HUES64 (cell line): ENCODE measurements around the gene THSD7A.

Experiments used
- H3K27ac ChIP-seq: 2 replicates; pipeline ENCODE4 v1.7.0; 2013; ENCODE audit warnings: low read depth, low read length, inconsistent platforms
- H3K27me3 ChIP-seq: 2 replicates; pipeline ENCODE4 v1.6.1; 2013; ENCODE audit warnings: mild to moderate bottlenecking, low read length; ENCODE audit not compliant: insufficient read depth
- H3K36me3 ChIP-seq: 2 replicates; pipeline ENCODE4 v1.6.1; 2013; ENCODE audit warnings: mild to moderate bottlenecking, low read length; ENCODE audit not compliant: insufficient read depth
- H3K4me1 ChIP-seq: 2 replicates; pipeline ENCODE4 v1.6.1; 2013; ENCODE audit warnings: mild to moderate bottlenecking, low read length, moderate library complexity; ENCODE audit not compliant: insufficient read depth
- H3K4me3 ChIP-seq: 2 replicates; pipeline ENCODE4 v1.5.1; 2013; ENCODE audit warnings: mild to moderate bottlenecking, low read length, moderate library complexity
- H3K9ac ChIP-seq: 2 replicates; pipeline ENCODE4 v1.6.1; 2013; ENCODE audit warnings: mild to moderate bottlenecking, low read depth, low read length
- H3K9me3 ChIP-seq: 2 replicates; pipeline ENCODE4 v1.6.1; 2013; ENCODE audit warnings: low read depth, low read length; ENCODE audit not compliant: insufficient read depth
- WGBS: fragments of 150-250, 120-280 bp; methylation state at CpG from one replicate; pipeline ENCODE4 v1.1.7; 2013; ENCODE audit warnings: missing lambda C conversion rate; 5-methylcytosine and 5-hydroxymethylcytosine counted together

THSD7A gene

GRCh38 chr7:11604505-11604904, 227.5 kb downstream of the THSD7A start:
- H3K27ac ChIP-seq: no peak overlapping the region
- no peaks in the 10 kb centered on the region for H3K36me3 ChIP-seq
- no peak overlapping the region for H3K9ac ChIP-seq
- peaks cover 22% of the 10 kb centered on the region for H3K4me1 ChIP-seq
- no peak overlapping the region for H3K4me3 ChIP-seq
- no peaks in the 10 kb centered on the region for H3K27me3 ChIP-seq
- H3K9me3 ChIP-seq: no peaks in the 10 kb centered on the region
- WGBS: 87% methylated on average over 1 of the region's 1 CpG

- no peaks in the 10 kb centered on the region for H3K36me3 ChIP-seq
- H3K4me3 ChIP-seq: no peak overlapping the region
- peaks cover 14% of the 10 kb centered on the region; the same call in 1 of the 2 replicates for H3K4me1 ChIP-seq
- no peaks in the 10 kb centered on the region for H3K9me3 ChIP-seq
- H3K27me3 ChIP-seq: no peaks in the 10 kb centered on the region
- H3K27ac ChIP-seq: no peak overlapping the region
- H3K9ac ChIP-seq: no peak overlapping the region
Observed at GRCh38 chr7:11601761-11602160, 230.2 kb downstream of the THSD7A start.

DNA sequence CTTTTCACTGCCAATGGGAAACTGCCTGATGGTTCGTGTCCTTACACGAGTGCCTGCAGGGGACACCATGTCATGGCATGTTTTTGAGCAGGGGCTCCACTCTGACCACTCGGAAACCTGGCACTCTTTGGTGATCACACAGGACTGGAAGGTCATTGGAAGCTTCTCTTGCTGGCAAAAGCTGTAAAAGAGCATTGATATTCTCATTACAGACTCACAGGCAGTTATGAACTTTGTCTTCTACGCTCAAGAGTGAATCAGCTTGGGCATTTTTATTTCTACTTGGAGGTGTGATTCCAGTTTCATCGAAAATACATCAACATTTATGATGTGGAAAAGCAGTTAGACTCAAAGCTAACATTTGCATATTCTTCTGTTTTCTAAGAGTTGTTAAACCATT, 238.7 kb downstream of the THSD7A start:
- Histone ChIP-seq H3K9me3 (no peaks in the 10 kb centered on the region), H3K27ac (no peak overlapping the region), H3K4me1 (no peaks in the 10 kb centered on the region), H3K27me3 (no peaks in the 10 kb centered on the region), H3K36me3 (no peaks in the 10 kb centered on the region), H3K4me3 (no peak overlapping the region), H3K9ac (no peak overlapping the region)
- 90% methylated on average over 4 of the region's 5 CpGs for WGBS

DNA sequence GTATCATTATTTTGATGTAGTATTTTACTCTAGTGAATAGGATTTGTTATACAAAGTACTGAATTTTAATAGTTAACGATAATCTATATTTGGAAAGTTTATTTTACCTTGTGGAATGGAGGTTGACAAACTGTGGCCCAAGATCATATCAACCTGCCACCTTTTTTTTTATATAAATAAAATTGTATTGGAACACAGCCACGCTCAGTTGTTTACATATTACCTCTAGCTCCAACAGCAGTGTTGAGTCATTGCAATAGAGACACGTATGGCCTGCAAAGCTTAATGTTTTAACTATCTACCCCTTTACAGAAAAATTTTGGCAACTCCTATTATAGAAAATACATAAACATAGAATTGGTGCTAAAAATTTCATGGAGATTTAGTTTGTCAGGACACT, 239.3 kb downstream of the THSD7A start:
- H3K27ac ChIP-seq: no peak overlapping the region
- 97% methylated on average over 3 of the region's 3 CpGs for whole genome bisulfite sequencing
- no peaks in the 10 kb centered on the region for H3K4me1 ChIP-seq
- H3K9me3 ChIP-seq: no peaks in the 10 kb centered on the region
- no peak overlapping the region for H3K4me3 ChIP-seq
- H3K9ac ChIP-seq: no peak overlapping the region
- no peaks in the 10 kb centered on the region for H3K36me3 ChIP-seq
- no peaks in the 10 kb centered on the region for H3K27me3 ChIP-seq

GRCh38 chr7:11591943-11592342, 240.1 kb downstream of the THSD7A start:
- H3K36me3 ChIP-seq: no peaks in the 10 kb centered on the region
- no peaks in the 10 kb centered on the region for H3K9me3 ChIP-seq
- H3K9ac ChIP-seq: no peak overlapping the region
- no peaks in the 10 kb centered on the region for H3K4me1 ChIP-seq
- no peak overlapping the region for H3K4me3 ChIP-seq
- H3K27me3 ChIP-seq: no peaks in the 10 kb centered on the region
- H3K27ac ChIP-seq: no peak overlapping the region

DNA sequence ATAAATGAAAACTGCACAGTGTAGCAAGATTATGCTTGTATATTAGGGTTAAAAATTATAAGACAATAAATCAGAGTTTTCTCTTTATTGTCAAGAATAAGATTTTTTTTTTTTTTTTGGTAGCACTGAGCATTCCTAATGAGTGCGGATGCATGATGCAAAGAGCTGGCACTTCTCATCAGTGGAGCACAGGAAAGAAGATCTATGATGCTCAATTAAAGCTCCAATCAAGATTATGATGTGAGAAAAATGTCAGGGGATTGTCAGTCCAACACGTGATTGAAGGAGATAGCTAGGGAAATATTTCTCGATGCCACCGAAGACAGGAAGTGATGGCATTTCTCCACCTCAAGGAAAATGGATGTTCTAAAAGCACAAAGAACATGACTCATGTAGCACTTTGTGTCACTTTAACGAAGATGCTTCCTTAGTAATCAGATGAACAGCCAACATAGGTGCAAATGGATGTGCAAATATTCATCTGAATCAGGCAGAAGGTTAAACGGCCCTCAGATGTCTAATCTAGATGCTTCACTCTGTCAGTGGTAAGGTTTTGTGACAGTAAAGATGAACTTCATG, 240.9 kb downstream of the THSD7A start:
- Histone ChIP-seq H3K27me3 (no peaks in the 10 kb centered on the region), H3K9me3 (no peaks in the 10 kb centered on the region), H3K4me3 (no peak overlapping the region), H3K36me3 (no peaks in the 10 kb centered on the region), H3K4me1 (no peaks in the 10 kb centered on the region), H3K27ac (no peak overlapping the region), H3K9ac (no peak overlapping the region)
- WGBS: 86% methylated on average over 6 of the region's 6 CpGs

DNA sequence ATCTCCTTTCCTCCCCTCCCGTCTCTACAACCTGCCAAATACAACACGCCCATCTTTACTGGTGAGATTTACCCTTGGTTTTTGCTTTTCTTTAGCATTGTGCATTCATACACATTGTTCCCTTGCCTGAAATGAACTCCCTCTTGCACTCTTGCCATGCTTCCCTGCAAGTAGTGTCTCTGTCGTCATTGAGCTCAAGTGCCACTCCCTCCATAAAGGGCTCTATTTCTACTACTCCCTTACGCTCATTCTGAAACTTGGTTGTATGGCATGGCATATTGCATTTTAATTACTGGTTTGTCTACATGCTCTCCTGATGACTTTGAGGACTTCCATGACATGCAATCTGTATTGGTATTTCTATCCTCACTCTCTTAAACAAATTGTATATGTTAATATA, 242.7 kb downstream of the THSD7A start:
- WGBS: 91% methylated on average over 3 of the region's 4 CpGs
- H3K36me3 ChIP-seq: no peaks in the 10 kb centered on the region
- no peaks in the 10 kb centered on the region for H3K9me3 ChIP-seq
- no peaks in the 10 kb centered on the region for H3K4me1 ChIP-seq
- H3K9ac ChIP-seq: no peak overlapping the region
- no peak overlapping the region for H3K27ac ChIP-seq
- H3K4me3 ChIP-seq: no peak overlapping the region
- no peaks in the 10 kb centered on the region for H3K27me3 ChIP-seq

DNA sequence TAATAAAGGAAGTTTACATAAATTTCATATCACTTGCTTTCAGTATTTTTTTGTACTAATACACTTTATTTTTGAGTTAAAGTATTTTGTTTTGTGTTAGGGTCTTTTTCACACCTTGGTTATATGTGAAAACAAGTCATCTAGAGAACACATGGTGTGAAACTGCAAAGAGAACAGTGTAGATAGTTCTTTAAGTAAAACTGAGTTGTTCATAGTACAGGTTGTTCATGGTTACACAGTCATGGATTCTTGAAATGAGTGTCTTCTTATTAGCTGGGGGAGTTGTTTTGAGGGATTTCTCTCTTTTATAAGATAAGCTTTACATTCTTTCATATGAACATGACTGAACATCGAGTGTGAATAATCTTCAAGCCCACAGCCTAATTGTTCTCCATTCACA, 244.2 kb downstream of the THSD7A start:
- H3K4me1 ChIP-seq: no peaks in the 10 kb centered on the region
- 100% methylated on average over 1 of the region's 1 CpG for WGBS
- no peak overlapping the region for H3K9ac ChIP-seq
- no peaks in the 10 kb centered on the region for H3K27me3 ChIP-seq
- no peaks in the 10 kb centered on the region for H3K36me3 ChIP-seq
- no peaks in the 10 kb centered on the region for H3K9me3 ChIP-seq
- no peak overlapping the region for H3K27ac ChIP-seq
- no peak overlapping the region for H3K4me3 ChIP-seq

- Histone ChIP-seq H3K9ac (no peak overlapping the region), H3K9me3 (no peaks in the 10 kb centered on the region), H3K36me3 (no peaks in the 10 kb centered on the region), H3K4me1 (no peaks in the 10 kb centered on the region), H3K4me3 (no peak overlapping the region), H3K27me3 (no peaks in the 10 kb centered on the region), H3K27ac (no peak overlapping the region)
- 96% methylated on average over 2 of the region's 2 CpGs for WGBS
Observed at GRCh38 chr7:11587048-11587447, 244.9 kb downstream of the THSD7A start.

DNA sequence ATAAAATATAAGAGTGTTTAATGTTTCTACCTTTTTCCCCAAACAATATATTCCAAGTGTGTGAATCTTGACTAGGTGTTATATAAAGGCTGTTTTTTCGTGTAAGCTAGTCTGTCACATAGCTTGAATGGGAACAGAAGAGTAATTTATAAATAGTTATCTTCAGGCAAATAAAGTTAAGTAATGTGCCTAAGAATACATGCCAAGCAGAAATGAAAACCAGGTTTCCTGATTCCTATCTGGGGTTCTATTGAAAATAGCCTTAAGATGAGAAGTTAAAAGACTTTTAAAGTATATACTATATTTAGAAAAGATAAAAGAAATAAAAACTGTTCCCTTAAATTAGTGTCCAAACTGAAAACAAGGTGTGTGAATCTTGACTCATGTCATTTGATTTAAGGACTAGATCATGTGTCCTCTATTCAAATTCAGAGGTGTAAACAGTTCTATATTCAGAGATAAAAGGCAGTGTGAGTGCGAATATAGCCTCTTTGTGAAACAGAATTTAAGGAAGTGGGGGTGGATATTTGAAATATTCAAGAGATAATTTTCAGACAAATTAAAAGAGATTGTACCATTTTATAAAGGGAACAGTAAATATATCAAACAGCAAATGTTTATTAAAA, 247.5 kb downstream of the THSD7A start:
- Histone ChIP-seq H3K9ac (no peak overlapping the region), H3K4me1 (no peaks in the 10 kb centered on the region), H3K9me3 (no peaks in the 10 kb centered on the region), H3K4me3 (no peak overlapping the region), H3K36me3 (no peaks in the 10 kb centered on the region), H3K27me3 (no peaks in the 10 kb centered on the region), H3K27ac (no peak overlapping the region)
- 81% methylated on average over 2 of the region's 2 CpGs for WGBS

- H3K4me1 ChIP-seq: no peaks in the 10 kb centered on the region
- H3K9me3 ChIP-seq: no peaks in the 10 kb centered on the region
- no peak overlapping the region for H3K9ac ChIP-seq
- H3K36me3 ChIP-seq: no peaks in the 10 kb centered on the region
- over 99% methylated on average over 4 of the region's 4 CpGs for WGBS
- no peak overlapping the region for H3K4me3 ChIP-seq
- no peak overlapping the region for H3K27ac ChIP-seq
- H3K27me3 ChIP-seq: no peaks in the 10 kb centered on the region
Observed at GRCh38 chr7:11579141-11579540, 252.9 kb downstream of the THSD7A start.

- Histone ChIP-seq H3K4me1 (no peaks in the 10 kb centered on the region), H3K4me3 (no peak overlapping the region), H3K36me3 (no peaks in the 10 kb centered on the region), H3K9ac (no peak overlapping the region), H3K9me3 (no peaks in the 10 kb centered on the region), H3K27ac (no peak overlapping the region), H3K27me3 (no peaks in the 10 kb centered on the region)
- 98% methylated on average over 4 of the region's 4 CpGs for WGBS
Observed at GRCh38 chr7:11576310-11576709, 255.7 kb downstream of the THSD7A start.
